GM10266 (cell line): ENCODE results near the gene HAUS3.
A peak's percentile ranks its signal among the peaks of the same experiment; 100 is the strongest.

Source experiments
- DNase-seq: peaks from one replicate; pipeline ENCODE4 v3.0.0; 2012; ENCODE audit errors: extremely low spot score
- TF ChIP-seq, protein P1 (sequence below): IDR thresholded peaks from 2 replicates; pipeline ENCODE4 v1.5.1; 2012; ENCODE audit warnings: mild to moderate bottlenecking, low read depth; ENCODE audit not compliant: control insufficient read depth, insufficient read depth; ENCODE audit errors: missing control alignments

HAUS3 gene

DNA sequence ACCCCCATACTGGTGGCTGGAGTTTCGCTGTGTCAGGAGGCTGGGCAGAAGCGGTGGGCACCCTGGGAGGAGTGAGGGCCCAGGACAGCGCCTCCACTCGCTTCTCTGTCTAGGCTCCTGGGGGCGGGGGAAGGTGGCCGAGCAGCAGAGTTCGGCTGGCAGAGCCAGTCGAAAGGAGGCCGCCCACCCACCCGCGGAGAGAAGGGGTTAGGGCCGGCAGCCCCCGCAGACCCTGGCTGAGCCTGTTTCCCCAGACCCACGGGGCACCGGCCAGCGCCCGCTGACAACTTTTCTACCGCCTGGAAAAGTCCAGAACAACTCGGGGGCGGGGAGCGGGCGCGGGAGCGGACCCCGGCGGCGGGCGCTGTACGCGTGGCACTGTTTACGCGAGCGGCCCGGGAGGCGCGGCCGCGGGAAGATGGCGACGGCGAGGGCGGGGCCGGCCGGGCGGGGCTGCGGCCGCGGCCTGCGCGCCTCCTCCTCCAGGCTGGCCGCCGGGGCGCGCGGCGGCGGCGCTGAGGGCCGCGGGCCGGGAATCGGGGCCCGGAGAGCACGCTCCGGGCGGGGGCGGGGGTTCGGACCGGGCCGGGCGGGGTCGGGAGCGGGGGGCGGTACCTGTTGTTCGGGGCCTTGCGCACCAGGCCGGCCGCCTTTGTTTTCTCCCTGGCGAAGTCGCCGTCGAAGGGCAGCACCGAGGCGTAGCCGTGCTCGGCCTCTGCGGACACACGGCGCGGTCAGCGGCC lies 19.4 kb upstream of the HAUS3 start:
- DNase-seq, result peak; percentile 85
- TF ChIP-seq, protein P1, sequence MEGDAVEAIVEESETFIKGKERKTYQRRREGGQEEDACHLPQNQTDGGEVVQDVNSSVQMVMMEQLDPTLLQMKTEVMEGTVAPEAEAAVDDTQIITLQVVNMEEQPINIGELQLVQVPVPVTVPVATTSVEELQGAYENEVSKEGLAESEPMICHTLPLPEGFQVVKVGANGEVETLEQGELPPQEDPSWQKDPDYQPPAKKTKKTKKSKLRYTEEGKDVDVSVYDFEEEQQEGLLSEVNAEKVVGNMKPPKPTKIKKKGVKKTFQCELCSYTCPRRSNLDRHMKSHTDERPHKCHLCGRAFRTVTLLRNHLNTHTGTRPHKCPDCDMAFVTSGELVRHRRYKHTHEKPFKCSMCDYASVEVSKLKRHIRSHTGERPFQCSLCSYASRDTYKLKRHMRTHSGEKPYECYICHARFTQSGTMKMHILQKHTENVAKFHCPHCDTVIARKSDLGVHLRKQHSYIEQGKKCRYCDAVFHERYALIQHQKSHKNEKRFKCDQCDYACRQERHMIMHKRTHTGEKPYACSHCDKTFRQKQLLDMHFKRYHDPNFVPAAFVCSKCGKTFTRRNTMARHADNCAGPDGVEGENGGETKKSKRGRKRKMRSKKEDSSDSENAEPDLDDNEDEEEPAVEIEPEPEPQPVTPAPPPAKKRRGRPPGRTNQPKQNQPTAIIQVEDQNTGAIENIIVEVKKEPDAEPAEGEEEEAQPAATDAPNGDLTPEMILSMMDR, result no peak

DNA sequence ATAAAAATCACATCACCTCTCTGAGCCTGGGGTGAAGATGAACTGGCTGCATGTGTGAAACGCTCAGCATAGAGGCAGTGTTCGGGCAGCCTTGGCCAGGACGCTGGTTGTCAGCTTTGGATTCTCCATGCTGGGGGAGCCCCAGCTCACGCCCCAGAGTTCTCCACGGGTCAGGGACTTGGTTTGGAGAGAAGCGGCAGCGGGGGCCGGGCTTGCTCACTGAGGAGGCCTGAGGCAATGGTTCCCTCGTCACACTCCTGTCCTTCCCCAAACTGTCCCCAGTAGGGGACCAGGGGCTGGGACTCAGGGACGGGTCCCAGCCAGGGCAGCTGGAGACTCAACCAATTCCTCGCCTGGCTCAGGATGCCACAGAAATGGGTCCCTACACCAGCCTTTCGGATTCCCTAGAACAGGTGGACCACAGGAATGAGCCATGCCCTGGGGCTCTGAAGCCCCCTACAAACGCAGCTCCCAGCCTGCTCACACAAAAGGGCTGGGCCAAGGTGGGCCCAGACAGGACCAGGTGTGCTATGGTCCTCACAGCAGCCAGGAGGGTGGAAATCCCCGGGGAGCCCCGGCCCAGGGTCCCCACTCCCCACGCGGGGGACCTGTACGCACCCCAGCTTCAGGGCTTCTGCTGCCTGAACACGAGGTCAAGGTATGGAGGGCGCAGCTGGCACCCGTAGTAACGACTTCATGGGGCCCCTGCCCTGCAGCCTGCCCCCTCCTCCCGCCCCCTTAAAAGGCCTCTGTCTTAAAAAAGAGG lies 18.6 kb upstream of the HAUS3 start:
- no peak for DNase-seq
- TF ChIP-seq, protein P1, result no peak

DNA sequence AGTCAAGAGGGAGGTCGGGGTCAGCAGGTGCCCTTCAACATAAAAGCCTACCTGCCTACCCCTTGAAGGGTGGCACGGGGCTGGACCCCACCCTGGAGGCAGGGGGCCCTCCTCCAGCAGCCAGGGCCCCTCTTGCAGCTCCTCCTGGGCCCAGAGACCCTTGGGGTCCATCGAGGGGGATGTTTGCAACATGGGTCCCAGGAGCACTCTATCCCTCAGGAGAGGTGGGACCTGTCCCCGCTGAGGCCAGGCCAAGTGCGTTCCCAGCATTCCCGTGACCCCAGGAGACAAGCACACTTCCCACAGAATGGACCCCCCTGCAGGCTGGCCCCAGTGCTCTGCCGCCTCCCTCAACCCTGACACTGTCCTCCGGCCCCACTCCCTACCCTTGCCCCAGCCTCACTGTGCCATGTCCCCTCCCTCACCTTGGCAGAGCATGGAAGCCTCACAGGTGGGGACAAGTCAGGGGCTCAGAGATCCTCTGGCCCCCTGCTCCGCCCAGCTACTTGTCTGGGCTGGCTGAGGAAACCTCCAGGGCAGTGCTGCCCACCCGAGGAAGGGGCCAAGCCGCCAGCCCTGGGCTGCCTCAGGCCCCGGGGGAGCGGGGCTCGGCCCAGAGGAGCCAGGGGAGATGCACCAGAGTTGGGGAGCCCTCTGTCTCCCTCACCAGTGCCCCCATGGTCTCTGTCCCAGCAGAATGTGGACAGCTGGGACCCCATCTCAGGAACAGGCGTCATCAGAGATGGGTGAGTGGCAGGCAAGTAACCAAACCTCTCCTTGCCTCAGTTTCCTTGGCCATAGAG lies 17.8 kb upstream of the HAUS3 start:
- DNase-seq, result no peak
- TF ChIP-seq, protein P1, result no peak

DNA sequence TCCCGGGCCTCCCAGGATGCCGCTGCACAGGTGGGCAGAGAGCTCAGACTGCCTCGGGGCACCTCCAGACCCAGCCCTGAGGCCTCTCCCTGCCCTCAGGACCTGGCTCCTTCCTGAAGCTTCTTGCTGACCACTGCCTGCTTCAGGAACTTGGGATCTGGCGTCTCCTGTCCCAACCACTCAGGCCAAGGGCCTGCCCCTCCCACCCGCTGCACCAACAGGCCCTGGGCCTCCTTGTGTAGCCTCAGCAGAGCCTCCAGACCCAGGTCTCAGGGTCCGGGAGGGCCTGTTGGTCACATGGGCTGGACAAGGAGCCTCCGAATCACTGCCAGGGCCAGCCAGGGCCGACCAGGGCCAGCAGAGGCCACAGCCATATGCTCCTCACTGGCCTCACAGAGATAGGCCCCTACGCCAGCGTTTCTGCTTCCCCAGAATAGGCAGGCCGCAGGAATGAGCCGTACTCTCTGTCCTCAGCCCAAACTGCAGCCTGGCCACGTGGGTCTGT lies 17.2 kb upstream of the HAUS3 start:
- TF ChIP-seq, protein P1, result no peak

DNA sequence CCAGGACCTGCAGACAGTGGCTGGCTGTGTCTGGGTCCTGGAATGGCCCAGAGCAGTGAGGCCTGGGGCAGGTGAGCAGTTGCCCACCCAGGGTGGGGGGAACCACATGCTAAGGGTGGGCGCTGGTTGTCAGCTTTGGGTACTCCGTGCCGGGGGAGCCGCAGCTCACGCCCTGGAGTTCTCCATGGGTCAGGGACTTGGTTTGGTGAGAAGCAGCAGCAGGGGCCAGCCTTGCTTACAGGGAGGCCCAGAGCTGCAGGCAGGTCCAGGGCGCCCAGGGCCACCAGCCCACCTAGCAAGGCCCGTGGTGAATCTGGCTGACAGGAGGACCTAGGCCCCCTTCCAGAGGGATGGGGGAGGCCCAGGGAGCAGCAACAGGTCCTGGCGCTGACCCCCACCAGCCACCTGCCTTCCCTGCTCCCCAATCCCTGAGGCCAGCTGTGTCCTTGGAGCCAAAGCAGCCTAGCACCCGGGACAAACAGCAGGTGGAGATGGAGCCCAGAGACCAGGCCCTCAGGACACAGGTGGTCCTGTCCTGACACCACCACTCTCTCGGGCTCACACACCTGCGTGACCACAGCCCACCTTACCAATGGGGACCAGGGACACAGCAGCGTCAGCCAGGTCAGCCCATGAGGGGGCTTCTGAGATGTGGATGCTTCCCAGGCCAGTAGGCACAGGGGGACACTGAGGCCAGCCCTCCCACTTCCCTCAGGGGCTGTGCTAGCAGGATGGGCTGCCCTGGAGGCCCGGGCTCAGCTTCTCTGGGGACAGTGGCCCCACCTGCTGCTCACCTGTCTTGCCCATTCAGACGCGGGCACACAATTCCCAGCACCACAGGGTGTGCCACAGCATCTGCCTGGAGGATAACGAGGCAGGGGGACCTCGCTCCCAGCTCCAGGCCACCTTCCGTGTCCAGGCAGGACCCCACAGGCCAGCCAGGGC lies 16.4 kb upstream of the HAUS3 start:
- TF ChIP-seq, protein P1, result no peak
- no peak for DNase-seq

More for the DNA sequence above, 17.2 kb upstream of the HAUS3 start:
- no peak for DNase-seq

DNA sequence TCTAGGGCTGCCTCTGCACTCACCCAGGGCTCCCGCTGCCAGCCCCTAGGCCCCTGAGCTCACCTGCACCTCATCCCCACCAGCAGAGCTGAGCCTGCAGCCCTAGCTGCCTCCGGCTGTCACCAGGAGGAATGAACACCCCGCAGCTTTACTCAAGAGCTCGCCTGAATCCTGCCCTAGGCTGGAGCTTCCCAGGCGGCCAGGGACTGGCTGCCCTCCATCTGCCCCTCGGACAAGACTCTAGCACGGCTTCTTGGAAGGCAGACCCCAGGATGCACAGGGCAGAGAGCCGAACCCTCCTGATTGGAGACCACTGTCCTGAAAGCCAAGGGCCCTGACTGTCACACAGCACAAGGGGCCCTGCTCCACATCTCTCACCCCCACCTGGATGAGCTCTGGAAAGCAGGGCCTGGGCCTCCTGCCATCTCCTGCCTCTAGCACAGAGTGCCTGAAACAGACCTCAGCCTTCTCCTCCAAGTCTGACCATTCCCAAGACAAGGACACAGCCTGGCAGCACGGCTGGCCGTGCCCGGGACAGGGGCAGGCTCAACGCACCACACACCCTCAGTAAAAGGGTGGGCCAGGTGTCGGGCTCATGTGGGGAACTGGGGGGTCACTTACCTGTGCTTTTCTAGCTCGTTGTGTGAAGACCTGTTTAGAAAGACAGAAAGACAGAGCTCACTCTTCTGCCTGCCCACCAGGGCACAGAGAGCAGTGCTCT lies 15.6 kb upstream of the HAUS3 start:
- no peak for DNase-seq
- TF ChIP-seq, protein P1, result no peak
